ENCODE data around the gene TMEM205. TPM values are rescaled to one million over a fixed set of nuclear protein-coding genes. Genes with fewer than 3 reads are reported as not detected.
"Not testable (repeated sequence)": the region's sequence is repeated elsewhere in the genome, so short reads cannot be mapped to it uniquely, and the experiment has no call there.

TMEM205 gene
- total RNA-seq, 2 donors from 2014 or later: 60.4 to 64.7 TPM

GRCh38 chr19:11345122-11345803, 805 bp downstream of the TMEM205 start:
- no peaks in the 10 kb centered on the region for H3K27me3 Mint-ChIP-seq (ENCODE audit: low read depth)
- H3K9me3 Mint-ChIP-seq: peaks cover 2% of the 10 kb centered on the region in 2 donors
- ATAC-seq (replicated peaks in 1 of 2): no peak
- peaks cover 33% of the 10 kb centered on the region for H3K4me1 Mint-ChIP-seq (ENCODE audit: low read depth)
- H3K36me3 Mint-ChIP-seq (ENCODE audit: insufficient read depth in 2 of 2): peaks cover 4 to 6% of the 10 kb centered on the region in 2 donors
- no peak for DNase-seq
- H3K27ac Mint-ChIP-seq: peak overlapping the region; percentile 88
- peak overlapping the region; percentile 95 to 96 for H3K4me3 Mint-ChIP-seq

DNA sequence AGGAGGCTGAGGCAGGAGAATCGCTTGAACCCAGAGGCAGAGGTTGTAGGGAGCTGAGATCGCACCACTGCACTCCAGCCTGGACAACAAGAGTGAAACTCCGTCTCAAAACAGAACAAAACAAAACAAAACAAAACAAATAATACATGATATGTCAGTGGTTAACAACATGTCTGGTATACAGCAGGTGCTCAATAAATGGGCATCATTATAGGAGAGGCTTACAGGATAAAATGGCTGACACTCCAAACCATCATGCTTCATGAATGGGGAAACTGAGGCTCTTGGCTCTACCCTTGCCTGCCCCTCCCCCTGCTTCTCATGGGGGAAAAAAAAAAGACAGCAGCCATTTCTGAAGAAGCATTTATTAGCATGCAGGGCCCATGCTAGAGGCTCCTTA, 3.6 kb downstream of the TMEM205 start:
- Mint-ChIP-seq H3K27ac (no peak overlapping the region), H3K36me3 (ENCODE audit: insufficient read depth in 2 of 2) (peaks cover 0 to 2% of the 10 kb centered on the region in 2 donors), H3K27me3 (ENCODE audit: low read depth) (no peaks in the 10 kb centered on the region), H3K4me3 (no peak overlapping the region), H3K4me1 (ENCODE audit: low read depth) (peaks cover 50% of the 10 kb centered on the region), H3K9me3 (no peaks in the 10 kb centered on the region)
- ATAC-seq (replicated peaks in 1 of 2) (no peak), DNase-seq (no peak)

GRCh38 chr19:11340099-11340467, 6.0 kb downstream of the TMEM205 start:
- not testable (repeated sequence) for DNase-seq; H3K27me3 Mint-ChIP-seq (ENCODE audit: low read depth); H3K27ac Mint-ChIP-seq; H3K9me3 Mint-ChIP-seq; ATAC-seq (replicated peaks in 1 of 2); H3K36me3 Mint-ChIP-seq (ENCODE audit: insufficient read depth in 2 of 2)
- peaks cover 33% of the 10 kb centered on the region for H3K4me1 Mint-ChIP-seq (ENCODE audit: low read depth)
- peak overlapping the region; percentile 87 to 91 for H3K4me3 Mint-ChIP-seq

DNA sequence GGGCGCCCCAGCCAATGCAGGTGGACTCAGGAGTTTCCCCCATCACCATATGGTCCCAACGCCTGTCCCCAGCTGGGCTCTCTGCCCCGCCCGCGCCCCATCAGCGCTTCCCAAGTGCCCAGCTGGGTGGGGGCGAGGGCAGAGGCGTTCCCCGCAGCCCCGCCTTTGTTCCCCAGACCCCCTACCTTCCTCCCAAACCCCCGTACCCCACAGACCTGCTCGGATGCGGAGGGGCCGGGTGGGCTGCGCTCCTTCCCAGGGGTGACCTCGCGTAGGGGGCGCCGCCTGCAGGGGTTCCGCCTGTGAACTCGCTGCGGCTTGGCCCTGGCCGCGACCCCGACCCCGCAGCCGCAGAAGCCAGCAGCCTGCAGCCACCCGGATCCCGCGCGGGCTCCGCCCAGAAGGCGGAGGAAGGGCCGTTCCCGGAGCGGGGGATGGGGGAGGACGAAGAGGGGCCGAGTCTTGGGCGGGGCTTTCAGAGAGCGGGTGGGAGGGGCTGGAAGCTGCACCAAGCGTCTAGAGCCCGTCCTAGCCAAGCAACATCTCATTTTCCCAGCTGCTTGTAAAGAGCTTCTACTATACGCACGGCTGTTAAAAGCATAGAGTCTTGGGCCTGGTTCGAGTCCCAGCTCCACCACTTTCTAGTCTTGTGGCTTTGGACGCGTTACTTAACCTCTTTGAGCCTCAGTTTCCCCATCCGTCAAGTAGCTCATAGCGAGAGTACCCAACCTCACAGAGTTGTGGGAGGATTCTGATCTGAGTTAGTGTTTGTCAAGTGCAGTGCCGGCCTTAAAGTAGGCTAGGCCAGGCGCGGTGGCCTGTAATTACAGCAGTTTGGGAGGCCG, 6.6 kb downstream of the TMEM205 start, which contains the start of gene RAB3D:
TSS of gene RAB3D (minus strand) at position 404 of the 845 bp plus-strand sequence. CDS start 2,258 bp downstream, outside the sequence.
- Mint-ChIP-seq H3K36me3 (ENCODE audit: insufficient read depth in 2 of 2) (peaks cover 3 to 4% of the 10 kb centered on the region in 2 donors), H3K27me3 (ENCODE audit: low read depth) (no peaks in the 10 kb centered on the region), H3K4me1 (ENCODE audit: low read depth) (peaks cover 27% of the 10 kb centered on the region), H3K9me3 (no peaks in the 10 kb centered on the region), H3K4me3 (peak within 1 kb of the TSS; percentile 87 to 91), H3K27ac (no peak within 1 kb of the TSS)
- ATAC-seq (replicated peaks in 1 of 2): peak; percentile 98
- DNase-seq: peak; percentile 87

DNA sequence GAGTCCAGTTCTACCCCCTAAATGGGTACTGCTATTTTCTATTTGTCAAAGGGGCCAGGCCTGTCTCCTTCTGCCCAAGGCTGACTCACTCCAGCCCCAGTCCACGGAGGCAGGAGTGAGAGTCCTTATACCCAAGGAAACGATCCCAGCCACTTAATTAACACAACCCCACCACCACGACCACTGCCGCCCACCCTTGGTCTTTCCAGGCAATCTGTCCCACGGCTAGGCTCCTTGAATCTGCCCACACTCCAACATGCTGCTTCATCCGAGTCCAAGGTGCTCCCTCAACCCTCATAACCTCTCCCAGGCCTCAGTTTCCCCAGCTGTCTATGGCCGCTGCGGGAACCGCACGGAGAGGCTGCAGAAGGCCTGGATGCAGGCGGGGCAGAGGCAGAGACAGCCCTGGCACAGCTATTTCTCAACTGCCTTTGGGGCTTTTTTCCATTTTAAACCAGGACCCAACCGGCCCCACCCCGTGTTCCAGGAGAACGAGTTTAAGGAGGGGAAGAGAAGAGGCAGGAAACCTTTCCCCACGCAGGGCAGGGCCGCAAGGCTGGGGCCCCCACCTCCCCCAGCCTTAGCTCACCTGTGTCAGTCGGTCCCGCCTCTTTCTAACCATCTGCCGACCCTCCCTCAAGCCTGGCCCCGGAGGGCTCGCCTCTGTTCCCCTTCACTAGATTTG, 7.4 kb downstream of the TMEM205 start:
- DNase-seq: no peak
- ATAC-seq (replicated peaks in 1 of 2): no peak
- H3K27me3 Mint-ChIP-seq (ENCODE audit: low read depth): no peaks in the 10 kb centered on the region
- peak overlapping the region; percentile 87 to 91 for H3K4me3 Mint-ChIP-seq
- no peaks in the 10 kb centered on the region for H3K9me3 Mint-ChIP-seq
- H3K4me1 Mint-ChIP-seq (ENCODE audit: low read depth): peaks cover 23% of the 10 kb centered on the region
- H3K36me3 Mint-ChIP-seq (ENCODE audit: insufficient read depth in 2 of 2): peaks cover 4 to 8% of the 10 kb centered on the region in 2 donors
- H3K27ac Mint-ChIP-seq: no peak overlapping the region

DNA sequence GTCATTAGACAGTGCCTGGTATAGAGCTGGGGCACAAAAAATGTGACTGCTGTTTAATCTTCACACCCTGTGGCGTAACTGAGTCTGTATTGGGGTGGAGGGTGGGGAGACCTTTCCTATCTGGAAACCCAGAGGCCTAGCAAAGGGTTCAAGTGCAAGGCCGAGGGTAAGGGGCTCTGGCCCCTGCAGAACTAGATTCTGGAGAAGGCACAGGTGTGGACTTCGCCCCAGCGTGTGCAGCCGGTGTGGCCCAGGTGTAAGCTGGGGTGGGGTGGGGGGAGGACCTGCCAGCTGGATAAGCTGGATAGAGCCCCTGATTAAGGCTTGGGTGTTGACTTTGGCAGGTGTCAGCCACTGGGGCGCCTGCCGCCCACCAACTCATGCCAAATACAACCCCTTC, 7.9 kb downstream of the TMEM205 start:
- H3K4me1 Mint-ChIP-seq (ENCODE audit: low read depth): peaks cover 23% of the 10 kb centered on the region

GRCh38 chr19:11337080-11337479, 9.0 kb downstream of the TMEM205 start:
- Mint-ChIP-seq H3K9me3 (no peaks in the 10 kb centered on the region), H3K27me3 (ENCODE audit: low read depth) (no peaks in the 10 kb centered on the region), H3K4me1 (ENCODE audit: low read depth) (peaks cover 23% of the 10 kb centered on the region), H3K27ac (no peak overlapping the region), H3K36me3 (ENCODE audit: insufficient read depth in 2 of 2) (peaks cover 6 to 12% of the 10 kb centered on the region in 2 donors), H3K4me3 (no peak overlapping the region)
- DNase-seq (no peak), ATAC-seq (replicated peaks in 1 of 2) (no peak)

More for the DNA sequence above, 7.9 kb downstream of the TMEM205 start:
- no peak for ATAC-seq (replicated peaks in 1 of 2)
- Mint-ChIP-seq H3K4me3 (no peak overlapping the region), H3K9me3 (no peaks in the 10 kb centered on the region), H3K27me3 (ENCODE audit: low read depth) (no peaks in the 10 kb centered on the region), H3K27ac (no peak overlapping the region), H3K36me3 (ENCODE audit: insufficient read depth in 2 of 2) (peaks cover 5 to 11% of the 10 kb centered on the region in 2 donors)
- DNase-seq: no peak

DNA sequence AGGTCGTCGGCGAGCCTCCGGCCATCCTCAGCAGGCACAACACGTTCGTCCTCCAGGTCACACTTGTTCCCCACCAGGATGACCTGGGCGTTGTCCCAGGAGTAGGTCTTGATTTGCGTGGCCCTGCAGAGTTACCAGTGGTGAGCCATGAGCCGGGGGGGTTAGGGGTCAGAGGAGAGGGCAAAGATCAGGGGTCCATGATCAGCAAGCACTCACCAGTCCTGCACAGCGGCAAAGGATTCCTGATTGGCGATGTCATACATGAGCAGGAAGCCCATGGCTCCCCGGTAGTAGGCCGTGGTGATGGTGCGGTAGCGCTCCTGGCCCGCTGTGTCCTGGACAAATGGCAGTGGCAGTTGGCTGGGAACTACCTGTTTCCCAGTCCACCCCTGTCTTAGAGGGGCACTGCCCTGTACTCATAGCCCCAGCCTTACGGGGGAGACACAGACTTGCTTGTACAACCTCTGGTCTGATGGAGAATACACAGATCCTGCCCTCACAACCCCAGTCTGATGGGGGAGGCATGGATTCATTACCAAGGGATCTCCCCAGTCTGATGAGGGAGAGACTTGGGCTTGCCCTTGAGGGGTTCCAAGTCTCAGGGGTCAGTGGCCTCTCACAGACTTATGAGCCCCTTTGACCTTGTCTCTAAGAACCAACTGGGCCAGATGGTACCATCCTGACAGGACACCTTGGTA, 10.5 kb downstream of the TMEM205 start:
- H3K36me3 Mint-ChIP-seq (ENCODE audit: insufficient read depth in 2 of 2): peaks cover 6 to 14% of the 10 kb centered on the region in 2 donors
- no peak overlapping the region for H3K4me3 Mint-ChIP-seq
- H3K4me1 Mint-ChIP-seq (ENCODE audit: low read depth): peaks cover 23% of the 10 kb centered on the region
- H3K9me3 Mint-ChIP-seq: no peaks in the 10 kb centered on the region
- ATAC-seq (replicated peaks in 1 of 2) (no peak), DNase-seq (no peak)
- H3K27me3 Mint-ChIP-seq (ENCODE audit: low read depth): no peaks in the 10 kb centered on the region
- no peak overlapping the region for H3K27ac Mint-ChIP-seq

- Mint-ChIP-seq H3K36me3 (ENCODE audit: insufficient read depth in 2 of 2) (peaks cover 6 to 14% of the 10 kb centered on the region in 2 donors), H3K4me1 (ENCODE audit: low read depth) (peaks cover 17% of the 10 kb centered on the region)
- not testable (repeated sequence) for DNase-seq; H3K4me3 Mint-ChIP-seq; H3K27ac Mint-ChIP-seq; H3K9me3 Mint-ChIP-seq; H3K27me3 Mint-ChIP-seq (ENCODE audit: low read depth); ATAC-seq (replicated peaks in 1 of 2)
Observed at GRCh38 chr19:11333838-11334237, 12.2 kb downstream of the TMEM205 start.

GRCh38 chr19:11332822-11333221, 13.2 kb downstream of the TMEM205 start:
- Mint-ChIP-seq H3K27me3 (ENCODE audit: low read depth) (no peaks in the 10 kb centered on the region), H3K9me3 (no peaks in the 10 kb centered on the region), H3K4me1 (ENCODE audit: low read depth) (peaks cover 9% of the 10 kb centered on the region), H3K4me3 (no peak overlapping the region), H3K27ac (no peak overlapping the region), H3K36me3 (ENCODE audit: insufficient read depth in 2 of 2) (peaks cover 6 to 14% of the 10 kb centered on the region in 2 donors)
- ATAC-seq (replicated peaks in 1 of 2) (no peak), DNase-seq (no peak)

- Mint-ChIP-seq H3K27ac (no peak overlapping the region), H3K4me1 (ENCODE audit: low read depth) (no peaks in the 10 kb centered on the region), H3K36me3 (ENCODE audit: insufficient read depth in 2 of 2) (peaks cover 5 to 12% of the 10 kb centered on the region in 2 donors), H3K4me3 (no peak overlapping the region), H3K9me3 (no peaks in the 10 kb centered on the region), H3K27me3 (ENCODE audit: low read depth) (no peaks in the 10 kb centered on the region)
- DNase-seq (no peak), ATAC-seq (replicated peaks in 1 of 2) (no peak)
Observed at GRCh38 chr19:11331502-11331901, 14.6 kb downstream of the TMEM205 start.

DNA sequence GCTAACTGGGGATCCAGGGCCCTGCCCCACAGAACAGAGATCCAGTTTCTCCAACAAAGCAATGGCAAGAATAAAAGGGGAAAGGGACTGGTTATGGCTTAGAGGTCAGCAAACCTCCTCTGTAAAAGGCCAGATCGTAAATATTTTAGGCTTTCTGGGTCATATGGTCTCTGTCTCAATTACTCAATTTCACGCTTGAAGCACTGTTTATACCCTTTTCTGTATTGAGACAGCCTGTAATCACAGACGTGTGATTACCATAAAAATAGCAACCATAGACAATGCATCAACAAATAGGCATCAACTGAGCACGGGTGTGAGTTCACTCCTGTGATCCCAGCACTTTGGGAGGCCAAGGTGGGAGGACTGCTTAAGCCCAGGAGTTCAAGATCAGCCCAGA, 15.9 kb downstream of the TMEM205 start:
- H3K36me3 Mint-ChIP-seq (ENCODE audit: insufficient read depth in 2 of 2): peaks cover 3 to 10% of the 10 kb centered on the region in 2 donors

More for the DNA sequence above, 15.9 kb downstream of the TMEM205 start:
- H3K9me3 Mint-ChIP-seq: no peaks in the 10 kb centered on the region
- H3K27ac Mint-ChIP-seq: no peak overlapping the region
- no peak overlapping the region for H3K4me3 Mint-ChIP-seq
- no peak for DNase-seq
- no peak for ATAC-seq (replicated peaks in 1 of 2)
- no peaks in the 10 kb centered on the region for H3K4me1 Mint-ChIP-seq (ENCODE audit: low read depth)
- H3K27me3 Mint-ChIP-seq (ENCODE audit: low read depth): no peaks in the 10 kb centered on the region
